GM21825 (cell line): Measurements from ENCODE around the gene ITGA7.

Source experiments
- ATAC-seq: cut with Tn5 transposase; IDR thresholded peaks from one replicate; pipeline ENCODE4 v1.9.1; 2021; ENCODE audit warnings: mild to moderate bottlenecking, moderate library complexity; ENCODE audit not compliant: unreplicated experiment

The ITGA7 gene

GRCh38 chr12:55734595-55734994 lies 26.9 kb upstream of the ITGA7 start:
- ATAC-seq = no peak

GRCh38 chr12:55733858-55734257 lies 26.2 kb upstream of the ITGA7 start:
- ATAC-seq = no peak

DNA sequence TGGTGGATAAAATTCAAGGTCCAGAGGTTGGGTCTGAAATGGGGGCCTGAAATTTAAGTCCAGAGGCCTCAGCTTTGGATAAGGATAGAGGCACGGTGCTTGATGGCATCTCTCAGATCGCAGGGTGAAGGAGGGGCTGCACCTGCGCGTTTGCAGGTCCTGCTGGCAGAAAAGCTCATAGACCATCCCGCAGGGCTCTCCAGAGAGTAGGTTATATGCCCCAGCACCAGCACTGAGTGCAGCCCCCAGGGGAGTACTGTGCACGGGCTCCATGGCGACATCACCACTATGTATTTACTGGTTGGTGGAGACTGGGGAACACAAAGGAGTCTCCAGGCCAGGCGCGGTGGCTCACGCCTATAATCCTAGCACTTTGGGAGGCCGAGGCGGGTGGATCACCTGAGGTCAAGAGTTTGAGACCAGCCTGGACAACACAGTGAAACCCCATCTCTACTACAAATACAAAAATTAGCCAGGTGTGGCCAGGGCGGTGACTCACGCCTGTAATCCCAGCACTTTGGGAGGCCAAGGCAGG lies 25.4 kb upstream of the ITGA7 start:
- no peak for ATAC-seq

DNA sequence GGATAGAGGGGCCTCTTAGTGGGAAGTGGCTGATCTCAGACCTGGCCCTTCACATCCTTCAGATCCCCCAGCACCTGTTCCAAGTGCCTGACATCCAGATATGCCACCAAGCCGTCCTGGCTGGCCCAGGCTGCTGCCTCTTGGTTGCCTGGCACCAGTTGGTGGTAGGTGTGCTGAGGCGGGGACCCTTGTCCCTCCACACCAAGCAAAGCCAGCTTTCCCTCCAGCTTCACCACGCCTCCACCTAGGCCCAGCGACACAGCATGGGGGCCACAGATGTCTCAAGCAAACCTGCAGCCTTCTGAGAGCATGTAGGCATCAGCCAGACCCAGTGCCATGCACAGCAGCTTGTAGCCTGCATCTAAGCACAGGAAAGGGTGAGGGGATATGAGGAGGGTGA lies 24.6 kb upstream of the ITGA7 start:
- no peak for ATAC-seq

- peak; percentile 42 for ATAC-seq
Observed at GRCh38 chr12:55729819-55730818, 22.4 kb upstream of the ITGA7 start.

GRCh38 chr12:55728939-55729818 lies 21.5 kb upstream of the ITGA7 start, which contains the start of gene CD63:
CD63 (minus strand) TSS chr12:55729009; CDS start chr12:55728341, 668 bp downstream.
- ATAC-seq = peak; percentile 59

DNA sequence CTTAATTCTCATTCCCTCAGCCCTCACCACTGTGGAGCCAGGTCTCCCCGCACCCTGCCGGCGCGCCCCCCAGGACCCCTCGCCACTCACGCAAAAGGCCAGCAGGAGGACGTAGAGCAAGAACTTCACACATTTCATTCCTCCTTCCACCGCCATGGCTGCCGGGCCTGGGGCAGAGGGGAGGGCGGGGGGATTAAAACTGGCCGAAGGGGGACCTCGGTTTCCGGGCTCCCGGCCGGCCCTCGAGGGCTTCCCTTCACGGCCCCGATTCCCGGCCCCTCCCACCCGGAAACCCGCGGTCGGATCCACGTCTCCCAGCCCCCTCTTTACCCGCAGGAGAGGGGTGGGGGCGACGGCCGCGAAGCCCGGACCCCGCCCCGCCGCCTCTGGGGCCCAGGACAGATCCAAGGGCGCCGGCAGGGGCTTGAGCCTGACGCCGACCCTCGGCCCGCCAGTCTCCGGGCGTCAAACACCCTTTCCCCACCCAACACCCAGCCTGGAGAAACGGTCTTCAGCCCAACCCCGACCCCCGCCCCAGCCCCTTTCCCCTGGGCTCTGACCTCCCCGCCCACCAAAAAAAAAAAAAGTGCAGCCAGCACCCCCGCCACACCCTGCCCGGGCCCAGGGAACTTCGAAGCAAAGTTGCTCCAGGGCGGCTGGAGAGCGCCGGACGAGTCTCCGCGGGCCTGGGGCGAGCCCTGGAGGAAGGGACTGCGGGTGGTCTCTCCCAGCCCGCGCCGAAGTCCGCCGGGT lies 20.7 kb upstream of the ITGA7 start:
- no peak for ATAC-seq

DNA sequence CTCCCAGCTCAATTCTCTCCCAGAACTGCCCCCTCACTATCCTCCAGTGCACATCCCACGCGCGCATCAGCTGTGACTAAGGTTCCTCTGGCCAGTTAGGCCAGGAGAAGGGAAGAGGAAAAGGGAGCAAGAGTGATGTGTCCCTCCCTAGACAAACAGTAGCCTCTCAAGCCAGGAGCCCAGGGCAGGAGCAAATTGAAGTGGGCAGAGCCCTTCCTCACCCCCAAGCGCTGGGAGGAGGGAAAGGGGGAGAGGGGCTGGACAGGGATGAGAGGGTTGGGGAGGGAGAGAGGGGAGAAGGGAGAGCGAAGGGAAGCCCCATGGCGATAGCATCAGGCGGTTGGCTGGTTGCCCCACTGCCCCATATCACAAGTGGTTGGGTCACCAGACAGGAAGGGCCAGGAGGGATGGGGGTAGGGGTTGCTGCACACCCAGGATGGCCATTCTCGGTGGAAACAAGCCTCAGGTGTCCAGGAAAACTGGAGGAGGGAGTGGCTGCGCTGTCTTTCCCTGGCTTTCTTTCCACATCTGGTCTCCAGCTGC lies 20.0 kb upstream of the ITGA7 start:
- no peak for ATAC-seq

- no peak for ATAC-seq
Observed at GRCh38 chr12:55726971-55727370, 19.3 kb upstream of the ITGA7 start.

- ATAC-seq = no peak
Observed at GRCh38 chr12:55725556-55725955, 17.9 kb upstream of the ITGA7 start.

DNA sequence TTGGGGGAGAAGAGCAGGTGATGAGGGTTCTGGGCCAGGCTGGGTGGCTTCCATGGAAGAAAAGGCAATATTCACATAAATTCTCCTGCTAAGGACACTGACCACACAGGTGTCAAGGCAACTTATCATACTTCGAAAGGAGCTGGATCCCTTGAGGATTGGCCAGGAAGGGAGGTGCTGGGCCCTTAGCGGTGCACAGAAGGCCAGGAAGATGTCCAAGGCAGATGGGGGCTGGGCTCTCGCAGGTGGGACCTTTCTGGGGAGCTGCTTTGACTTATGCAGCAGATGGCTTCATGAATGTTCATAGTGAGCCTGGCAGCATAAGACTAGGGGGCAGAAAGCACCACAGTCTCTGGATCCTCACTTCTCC lies 17.2 kb upstream of the ITGA7 start:
- ATAC-seq = no peak

DNA sequence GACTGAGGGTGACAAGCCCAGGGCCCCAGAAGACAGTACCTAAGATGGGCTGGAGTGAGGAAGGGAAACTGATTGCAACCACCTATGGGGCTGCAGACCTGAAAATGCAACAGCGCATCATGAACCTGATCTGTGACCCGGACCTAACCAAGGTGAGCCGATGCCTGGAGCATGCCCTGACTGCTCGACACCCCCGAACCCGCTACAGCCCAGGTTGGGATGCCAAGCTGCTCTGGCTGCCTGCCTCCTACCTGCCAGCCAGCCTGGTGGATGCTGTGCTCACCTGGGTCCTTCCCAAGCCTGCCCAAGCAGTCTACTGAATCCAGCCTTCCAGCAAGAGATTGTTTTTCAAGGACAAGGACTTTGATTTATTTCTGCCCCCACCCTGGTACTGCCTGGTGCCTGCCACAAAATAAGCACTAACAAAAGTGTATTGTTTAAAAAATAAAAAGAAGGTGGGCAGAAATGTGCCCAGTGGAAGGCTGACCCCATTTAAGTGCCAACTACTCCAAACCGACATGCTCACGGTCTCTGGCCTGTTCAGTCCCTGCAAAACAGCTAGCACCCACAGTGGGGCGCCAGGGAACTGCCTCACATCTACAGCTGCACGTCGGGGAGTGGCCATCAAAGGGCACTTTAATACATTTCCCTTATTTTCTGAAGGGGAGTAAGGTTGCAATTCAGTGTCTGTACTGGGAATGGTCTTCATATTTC lies 16.7 kb upstream of the ITGA7 start:
- no peak for ATAC-seq

- no peak for ATAC-seq
Observed at GRCh38 chr12:55723516-55724225, 16.0 kb upstream of the ITGA7 start.

- no peak for ATAC-seq
Observed at GRCh38 chr12:55722948-55723347, 15.2 kb upstream of the ITGA7 start.

GRCh38 chr12:55721601-55722213 lies 14.0 kb upstream of the ITGA7 start:
- no peak for ATAC-seq

GRCh38 chr12:55720894-55721444 lies 13.3 kb upstream of the ITGA7 start:
- ATAC-seq = no peak

GRCh38 chr12:55720071-55720564 lies 12.4 kb upstream of the ITGA7 start, which contains the start of gene RDH5:
RDH5 (plus strand) TSS chr12:55720393; CDS start chr12:55721185, 792 bp downstream.
- ATAC-seq = no peak

DNA sequence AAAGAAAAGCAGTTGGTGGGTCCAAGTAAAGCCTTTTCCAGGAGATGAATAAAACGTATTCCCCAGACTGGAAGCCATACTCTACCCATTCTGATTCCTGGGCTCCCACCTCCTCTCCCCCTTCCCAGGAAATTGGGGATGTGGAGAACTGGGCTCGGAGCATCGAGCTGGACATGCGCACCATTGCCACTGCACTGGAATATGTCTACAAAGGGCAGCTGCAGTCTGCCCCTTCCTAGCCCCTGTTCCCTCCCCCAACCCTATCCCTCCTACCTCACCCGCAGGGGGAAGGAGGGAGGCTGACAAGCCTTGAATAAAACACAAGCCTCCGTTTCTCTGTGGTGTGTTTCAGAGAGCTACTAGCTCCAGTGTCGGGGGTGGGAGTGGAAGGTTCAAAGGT lies 11.7 kb upstream of the ITGA7 start:
- no peak for ATAC-seq
